ENCODE measurements around the gene CDCP2. TPM values are rescaled to one million over a fixed set of nuclear protein-coding genes. Genes with fewer than 3 reads are reported as not detected.

The CDCP2 gene
- total and polyA plus RNA-seq, 3 experiments from 2014 or later = not detected

- Histone ChIP-seq H3K4me3 (ENCODE audit: low read length) (no peak overlapping the region), H3K27ac (ENCODE audit: low read depth, low read length) (no peak overlapping the region), H3K9me3 (ENCODE audit: low read length) (no peaks in the 10 kb centered on the region), H3K4me1 (ENCODE audit: insufficient read depth, low read length) (no peaks in the 10 kb centered on the region), H3K27me3 (ENCODE audit: insufficient read depth, low read length, poor library complexity, severe bottlenecking) (no peaks in the 10 kb centered on the region), H3K36me3 (ENCODE audit: insufficient read depth, low read length) (no peaks in the 10 kb centered on the region)
- H3K27ac Mint-ChIP-seq = no peak overlapping the region
- no peaks in the 10 kb centered on the region for H3K4me1 Mint-ChIP-seq
- peaks cover 0 to 5% of the 10 kb centered on the region in 2 donors for H3K27me3 Mint-ChIP-seq
- H3K9me3 Mint-ChIP-seq = no peaks in the 10 kb centered on the region
- CTCF ChIA-PET = no interaction called here
- no peaks in the 10 kb centered on the region for H3K36me3 Mint-ChIP-seq
- no peak overlapping the region for H3K4me3 Mint-ChIP-seq
- POLR2A ChIA-PET = no interaction called here
- DNase-seq = peak in 1 of 5 donors; percentile 11
These were observed 4.2 kb upstream of the CDCP2 start for GRCh38 chr1:54156986-54157385.

GRCh38 chr1:54156201-54156600 is 3.4 kb upstream of the CDCP2 start:
- H3K4me3 ChIP-seq (ENCODE audit: low read length) = no peak overlapping the region
- peak overlapping the region in 1 of 8 donors; percentile 50 for H3K27ac Mint-ChIP-seq

GRCh38 chr1:54153535-54154439 is 987 bp upstream of the CDCP2 start:
- no peak overlapping the region for H3K27ac ChIP-seq (ENCODE audit: low read depth, low read length)
- H3K4me3 ChIP-seq (ENCODE audit: low read length) = no peak overlapping the region
- Mint-ChIP-seq H3K9me3 (no peaks in the 10 kb centered on the region), H3K27me3 (peaks cover 0 to 5% of the 10 kb centered on the region in 2 donors), H3K4me3 (no peak overlapping the region), H3K27ac (no peak overlapping the region), H3K36me3 (no peaks in the 10 kb centered on the region), H3K4me1 (no peaks in the 10 kb centered on the region)
- CTCF ChIA-PET = no interaction called here
- H3K36me3 ChIP-seq (ENCODE audit: insufficient read depth, low read length) = no peaks in the 10 kb centered on the region
- no peaks in the 10 kb centered on the region for H3K4me1 ChIP-seq (ENCODE audit: insufficient read depth, low read length)
- POLR2A ChIA-PET = no interaction called here
- peak in 1 of 5 donors; percentile 23 for DNase-seq
- no peaks in the 10 kb centered on the region for H3K27me3 ChIP-seq (ENCODE audit: insufficient read depth, low read length, poor library complexity, severe bottlenecking)
- H3K9me3 ChIP-seq (ENCODE audit: low read length) = no peaks in the 10 kb centered on the region

More at GRCh38 chr1:54156201-54156600, 3.4 kb upstream of the CDCP2 start:
- ChIA-PET POLR2A (no interaction called here), CTCF (no interaction called here)
- Histone ChIP-seq H3K27me3 (ENCODE audit: insufficient read depth, low read length, poor library complexity, severe bottlenecking) (no peaks in the 10 kb centered on the region), H3K9me3 (ENCODE audit: low read length) (no peaks in the 10 kb centered on the region), H3K4me1 (ENCODE audit: insufficient read depth, low read length) (no peaks in the 10 kb centered on the region), H3K27ac (ENCODE audit: low read depth, low read length) (no peak overlapping the region), H3K36me3 (ENCODE audit: insufficient read depth, low read length) (no peaks in the 10 kb centered on the region)
- Mint-ChIP-seq H3K9me3 (no peaks in the 10 kb centered on the region), H3K4me3 (no peak overlapping the region), H3K27me3 (peaks cover 0 to 5% of the 10 kb centered on the region in 2 donors), H3K4me1 (no peaks in the 10 kb centered on the region), H3K36me3 (no peaks in the 10 kb centered on the region)
- DNase-seq = peak in 1 of 5 donors; percentile 7

- ChIA-PET POLR2A (no interaction called here), CTCF (no interaction called here)
- no peaks in the 10 kb centered on the region for H3K9me3 Mint-ChIP-seq
- Histone ChIP-seq H3K27me3 (ENCODE audit: insufficient read depth, low read length, poor library complexity, severe bottlenecking) (no peaks in the 10 kb centered on the region), H3K4me3 (ENCODE audit: low read length) (no peak overlapping the region), H3K36me3 (ENCODE audit: insufficient read depth, low read length) (no peaks in the 10 kb centered on the region), H3K9me3 (ENCODE audit: low read length) (no peaks in the 10 kb centered on the region), H3K27ac (ENCODE audit: low read depth, low read length) (no peak overlapping the region), H3K4me1 (ENCODE audit: insufficient read depth, low read length) (no peaks in the 10 kb centered on the region)
- H3K27me3 Mint-ChIP-seq = peaks cover 0 to 3% of the 10 kb centered on the region in 2 donors
- no peaks in the 10 kb centered on the region for H3K36me3 Mint-ChIP-seq
- no peak overlapping the region for H3K4me3 Mint-ChIP-seq
- H3K4me1 Mint-ChIP-seq = no peaks in the 10 kb centered on the region
- DNase-seq = no peak
- H3K27ac Mint-ChIP-seq = no peak overlapping the region
These were observed 1.8 kb downstream of the CDCP2 start for GRCh38 chr1:54151013-54151412.

- DNase-seq = no peak
- Mint-ChIP-seq H3K36me3 (no peaks in the 10 kb centered on the region), H3K4me1 (no peaks in the 10 kb centered on the region), H3K27me3 (peaks cover 0 to 2% of the 10 kb centered on the region in 2 donors), H3K27ac (peak overlapping the region in 1 of 8 donors; percentile 29), H3K4me3 (no peak overlapping the region), H3K9me3 (no peaks in the 10 kb centered on the region)
- Histone ChIP-seq H3K27ac (ENCODE audit: low read depth, low read length) (no peak overlapping the region), H3K4me1 (ENCODE audit: insufficient read depth, low read length) (no peaks in the 10 kb centered on the region), H3K27me3 (ENCODE audit: insufficient read depth, low read length, poor library complexity, severe bottlenecking) (no peaks in the 10 kb centered on the region), H3K9me3 (ENCODE audit: low read length) (no peaks in the 10 kb centered on the region), H3K36me3 (ENCODE audit: insufficient read depth, low read length) (no peaks in the 10 kb centered on the region), H3K4me3 (ENCODE audit: low read length) (no peak overlapping the region)
- ChIA-PET CTCF (no interaction called here), POLR2A (no interaction called here)
These were observed 3.1 kb downstream of the CDCP2 start for GRCh38 chr1:54149734-54150133.

GRCh38 chr1:54144366-54144765 is 8.4 kb downstream of the CDCP2 start:
- DNase-seq = no peak
- no peak overlapping the region for H3K27ac ChIP-seq (ENCODE audit: low read depth, low read length)
- H3K4me1 ChIP-seq (ENCODE audit: insufficient read depth, low read length) = no peaks in the 10 kb centered on the region
- Mint-ChIP-seq H3K27me3 (no peaks in the 10 kb centered on the region), H3K36me3 (no peaks in the 10 kb centered on the region), H3K4me3 (no peak overlapping the region), H3K4me1 (no peaks in the 10 kb centered on the region), H3K27ac (no peak overlapping the region), H3K9me3 (no peaks in the 10 kb centered on the region)
- no peak overlapping the region for H3K4me3 ChIP-seq (ENCODE audit: low read length)
- H3K36me3 ChIP-seq (ENCODE audit: insufficient read depth, low read length) = no peaks in the 10 kb centered on the region
- ChIA-PET CTCF (no interaction called here), POLR2A (no interaction called here)
- no peaks in the 10 kb centered on the region for H3K9me3 ChIP-seq (ENCODE audit: low read length)
- H3K27me3 ChIP-seq (ENCODE audit: insufficient read depth, low read length, poor library complexity, severe bottlenecking) = no peaks in the 10 kb centered on the region

GRCh38 chr1:54142146-54142900 is 10.5 kb downstream of the CDCP2 start:
- Histone ChIP-seq H3K27ac (ENCODE audit: low read depth, low read length) (no peak overlapping the region), H3K27me3 (ENCODE audit: insufficient read depth, low read length, poor library complexity, severe bottlenecking) (no peaks in the 10 kb centered on the region), H3K36me3 (ENCODE audit: insufficient read depth, low read length) (no peaks in the 10 kb centered on the region), H3K9me3 (ENCODE audit: low read length) (no peaks in the 10 kb centered on the region), H3K4me3 (ENCODE audit: low read length) (no peak overlapping the region), H3K4me1 (ENCODE audit: insufficient read depth, low read length) (no peaks in the 10 kb centered on the region)
- H3K9me3 Mint-ChIP-seq = no peaks in the 10 kb centered on the region
- H3K27ac Mint-ChIP-seq = peak overlapping the region in 1 of 8 donors; percentile 17
- ChIA-PET POLR2A (no interaction called here), CTCF (interaction anchor here (0.5 kb wide), 1 partner anchor 1059 kb away, joined by 3 read pairs; no protein-coding TSS in a partner anchor)
- no peaks in the 10 kb centered on the region for H3K36me3 Mint-ChIP-seq
- DNase-seq = no peak
- H3K4me1 Mint-ChIP-seq = no peaks in the 10 kb centered on the region
- H3K4me3 Mint-ChIP-seq = no peak overlapping the region
- H3K27me3 Mint-ChIP-seq = no peaks in the 10 kb centered on the region

- Mint-ChIP-seq H3K9me3 (no peaks in the 10 kb centered on the region), H3K27ac (no peak overlapping the region), H3K4me1 (no peaks in the 10 kb centered on the region), H3K36me3 (no peaks in the 10 kb centered on the region), H3K27me3 (peaks cover 0 to 7% of the 10 kb centered on the region in 2 donors), H3K4me3 (no peak overlapping the region)
- H3K9me3 ChIP-seq (ENCODE audit: low read length) = no peaks in the 10 kb centered on the region
- no peaks in the 10 kb centered on the region for H3K27me3 ChIP-seq (ENCODE audit: insufficient read depth, low read length, poor library complexity, severe bottlenecking)
- H3K27ac ChIP-seq (ENCODE audit: low read depth, low read length) = no peak overlapping the region
- no peaks in the 10 kb centered on the region for H3K36me3 ChIP-seq (ENCODE audit: insufficient read depth, low read length)
- CTCF ChIA-PET = no interaction called here
- H3K4me3 ChIP-seq (ENCODE audit: low read length) = no peak overlapping the region
- POLR2A ChIA-PET = no interaction called here
- no peak for DNase-seq
- H3K4me1 ChIP-seq (ENCODE audit: insufficient read depth, low read length) = no peaks in the 10 kb centered on the region
These were observed 13.1 kb downstream of the CDCP2 start for GRCh38 chr1:54139711-54140110.

All from CD8-positive, alpha-beta memory T cell (primary cell).